Nephron progenitor cell (in vitro differentiated cells): ENCODE results near the gene MICU2.

Experiments used
- DNase-seq: peaks from one replicate; pipeline ENCODE4 v3.0.0; 2021
- H3K27ac Mint-ChIP-seq: 2 replicates; pipeline ENCODE4 v1.8.0; 2021; ENCODE audit warnings: mild to moderate bottlenecking, moderate library complexity, mixed read lengths
- H3K27me3 Mint-ChIP-seq: 2 replicates; pipeline ENCODE4 v1.8.0; 2021; ENCODE audit warnings: mild to moderate bottlenecking, low read depth, mixed read lengths; ENCODE audit not compliant: poor library complexity
- H3K36me3 Mint-ChIP-seq: 2 replicates; pipeline ENCODE4 v1.8.0; 2021; ENCODE audit warnings: low read depth, mixed read lengths
- H3K4me1 Mint-ChIP-seq: 2 replicates; pipeline ENCODE4 v1.8.0; 2021; ENCODE audit warnings: mixed read lengths
- H3K4me3 Mint-ChIP-seq: 2 replicates; pipeline ENCODE4 v1.8.0; 2021; ENCODE audit warnings: mild to moderate bottlenecking, moderate library complexity, mixed read lengths
- H3K9me3 Mint-ChIP-seq: 2 replicates; pipeline ENCODE4 v1.8.0; 2021; ENCODE audit warnings: mild to moderate bottlenecking, moderate library complexity, mixed read lengths
- TF ChIP-seq, protein P1 (sequence below): fragments of 200-600 bp; sonication (generic); IDR thresholded peaks from 2 replicates; pipeline ENCODE4 v1.5.0; 2021; ENCODE audit warnings: antibody characterized with exemption

The MICU2 gene

DNA sequence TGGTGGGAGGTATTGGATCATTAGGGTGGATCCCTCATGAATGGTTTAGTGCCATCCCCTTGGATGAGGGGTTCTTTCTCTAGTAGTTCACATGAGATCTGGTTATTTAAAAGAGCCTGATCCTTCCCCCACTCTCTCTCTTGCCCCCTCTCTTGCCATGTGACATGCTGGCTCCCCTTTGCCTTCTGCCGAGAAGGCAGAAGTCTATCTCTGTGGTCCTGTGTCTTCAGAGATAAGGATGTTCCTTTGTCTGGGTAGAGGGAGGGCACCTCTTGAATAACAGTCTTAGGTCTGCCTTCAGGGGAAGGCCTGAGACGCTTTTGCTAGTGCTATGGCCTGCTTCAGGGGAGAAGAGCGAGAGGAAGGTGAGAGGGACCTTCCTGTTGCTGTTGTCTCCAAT lies 142.8 kb downstream of the MICU2 start:
- no peak for DNase-seq
- peaks cover 14% of the 10 kb centered on the region for H3K27me3 Mint-ChIP-seq
- peaks cover 12% of the 10 kb centered on the region for H3K9me3 Mint-ChIP-seq
- H3K4me1 Mint-ChIP-seq, result peaks cover 42% of the 10 kb centered on the region
- no peak overlapping the region for H3K4me3 Mint-ChIP-seq
- TF ChIP-seq, protein P1, sequence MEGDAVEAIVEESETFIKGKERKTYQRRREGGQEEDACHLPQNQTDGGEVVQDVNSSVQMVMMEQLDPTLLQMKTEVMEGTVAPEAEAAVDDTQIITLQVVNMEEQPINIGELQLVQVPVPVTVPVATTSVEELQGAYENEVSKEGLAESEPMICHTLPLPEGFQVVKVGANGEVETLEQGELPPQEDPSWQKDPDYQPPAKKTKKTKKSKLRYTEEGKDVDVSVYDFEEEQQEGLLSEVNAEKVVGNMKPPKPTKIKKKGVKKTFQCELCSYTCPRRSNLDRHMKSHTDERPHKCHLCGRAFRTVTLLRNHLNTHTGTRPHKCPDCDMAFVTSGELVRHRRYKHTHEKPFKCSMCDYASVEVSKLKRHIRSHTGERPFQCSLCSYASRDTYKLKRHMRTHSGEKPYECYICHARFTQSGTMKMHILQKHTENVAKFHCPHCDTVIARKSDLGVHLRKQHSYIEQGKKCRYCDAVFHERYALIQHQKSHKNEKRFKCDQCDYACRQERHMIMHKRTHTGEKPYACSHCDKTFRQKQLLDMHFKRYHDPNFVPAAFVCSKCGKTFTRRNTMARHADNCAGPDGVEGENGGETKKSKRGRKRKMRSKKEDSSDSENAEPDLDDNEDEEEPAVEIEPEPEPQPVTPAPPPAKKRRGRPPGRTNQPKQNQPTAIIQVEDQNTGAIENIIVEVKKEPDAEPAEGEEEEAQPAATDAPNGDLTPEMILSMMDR, result no peak
- no peak overlapping the region for H3K27ac Mint-ChIP-seq
- H3K36me3 Mint-ChIP-seq, result peaks cover 6% of the 10 kb centered on the region

DNA sequence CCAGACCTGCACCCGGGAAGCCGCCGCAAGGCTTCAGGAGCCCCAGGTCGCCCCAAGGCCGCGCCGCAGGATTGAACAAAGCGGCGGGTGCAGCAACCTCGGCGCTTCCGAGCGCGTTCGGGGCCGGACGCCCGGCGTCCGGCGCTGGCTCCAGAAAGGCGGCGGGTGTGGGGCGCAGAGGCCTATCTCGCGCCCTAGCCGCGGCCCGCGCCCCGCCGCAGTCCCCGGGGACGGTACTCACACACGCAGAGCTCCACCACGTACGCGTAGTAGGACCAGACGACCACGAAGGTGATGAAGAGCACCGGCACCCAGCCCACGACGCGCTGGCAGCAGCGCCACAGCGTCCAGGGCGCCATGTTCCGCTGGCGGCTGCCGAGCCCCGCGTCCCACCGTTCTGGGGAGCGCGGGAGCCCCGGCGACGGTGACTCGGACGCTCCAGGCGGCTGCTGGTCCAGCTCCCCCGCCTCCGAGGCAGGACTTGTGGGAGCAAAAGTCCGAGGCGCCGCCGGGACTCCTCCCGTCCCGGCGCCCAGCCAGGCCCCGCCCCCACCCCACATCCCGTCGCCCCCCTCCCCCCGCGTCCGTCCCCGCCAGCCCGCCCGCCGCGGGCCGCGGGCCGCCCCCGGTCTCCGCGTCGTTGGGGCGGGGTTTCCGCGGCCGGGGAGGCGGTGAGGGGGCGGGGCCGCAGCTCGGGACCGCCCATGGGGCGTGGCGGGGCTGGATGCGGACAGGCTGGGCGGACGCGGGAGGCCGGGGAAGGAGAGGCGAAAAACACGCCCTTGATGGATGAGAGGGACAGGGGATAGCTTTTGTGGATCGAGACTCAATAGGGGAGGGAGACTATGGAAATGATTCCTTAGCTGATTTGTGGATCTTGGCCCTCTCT lies 144.9 kb downstream of the MICU2 start, which contains the start of gene ZDHHC20:
Gene ZDHHC20 (minus strand): TSS at position 491 of the 889 bp plus-strand sequence. CDS start 132 bp downstream, at position 359.
- H3K9me3 Mint-ChIP-seq, result peaks cover 32% of the 10 kb centered on the region
- TF ChIP-seq, protein P1, result no peak
- H3K27me3 Mint-ChIP-seq, result peaks cover 13% of the 10 kb centered on the region
- H3K27ac Mint-ChIP-seq, result peak within 1 kb of the TSS; percentile 74
- peak within 1 kb of the TSS; percentile 95 for H3K4me3 Mint-ChIP-seq
- H3K36me3 Mint-ChIP-seq, result peaks cover 26% of the 10 kb centered on the region
- DNase-seq, result peak; percentile 96
- peaks cover 34% of the 10 kb centered on the region for H3K4me1 Mint-ChIP-seq

DNA sequence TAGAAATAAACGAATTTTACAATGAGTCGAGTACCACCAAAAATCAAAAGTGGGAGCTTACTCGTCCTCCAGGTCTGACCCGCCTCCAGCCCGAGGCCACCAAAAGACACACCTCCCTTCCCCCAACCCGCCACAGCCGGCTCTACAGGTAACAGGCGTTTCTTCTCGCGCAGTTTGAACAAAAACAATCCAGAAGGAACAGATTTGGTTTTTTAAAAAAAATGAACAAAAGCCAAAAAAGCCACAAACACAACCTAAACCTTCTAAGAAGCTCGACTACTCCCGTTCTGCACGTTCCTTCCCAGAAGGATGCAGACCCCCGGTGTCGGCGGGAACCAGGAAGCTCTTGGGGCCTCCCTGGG lies 145.5 kb downstream of the MICU2 start:
- peak; percentile 36 for DNase-seq
- TF ChIP-seq, protein P1, result no peak
- H3K36me3 Mint-ChIP-seq, result peaks cover 32% of the 10 kb centered on the region
- peaks cover 11% of the 10 kb centered on the region for H3K27me3 Mint-ChIP-seq
- H3K4me1 Mint-ChIP-seq, result peaks cover 34% of the 10 kb centered on the region
- peak overlapping the region; percentile 74 for H3K27ac Mint-ChIP-seq
- peak overlapping the region; percentile 95 for H3K4me3 Mint-ChIP-seq
- H3K9me3 Mint-ChIP-seq, result peaks cover 36% of the 10 kb centered on the region

DNA sequence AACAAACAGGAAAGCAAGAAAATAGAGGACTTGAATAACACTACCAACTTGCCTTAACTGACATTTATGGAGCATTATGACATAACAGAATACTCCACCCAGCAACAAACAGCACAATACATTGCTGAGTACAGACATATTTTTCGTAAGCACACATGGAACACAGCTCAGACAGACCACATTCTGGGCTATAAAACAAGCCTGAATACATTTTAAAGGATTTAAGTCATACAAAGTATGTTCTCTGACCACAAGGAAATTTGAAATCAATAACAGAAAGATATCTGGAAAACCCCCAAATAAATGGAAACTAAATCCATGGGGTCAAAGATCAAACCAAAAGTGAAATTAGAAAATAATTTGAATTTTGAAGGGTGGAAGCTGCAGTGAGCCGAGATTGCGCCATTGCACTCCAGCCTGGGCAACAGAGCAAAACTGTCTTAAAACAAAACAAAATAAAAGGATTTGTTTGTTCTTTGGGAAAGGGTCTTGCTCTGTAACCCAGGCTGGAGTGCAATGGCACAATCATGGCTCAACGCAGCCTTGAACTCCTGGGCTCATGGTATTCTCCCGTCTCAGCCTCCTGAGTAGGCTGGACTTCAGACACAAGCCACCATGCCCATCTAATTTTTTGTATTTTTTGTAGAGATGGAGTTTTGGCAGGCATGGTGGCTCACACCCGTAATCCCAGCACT lies 150.4 kb downstream of the MICU2 start:
- peaks cover 77% of the 10 kb centered on the region for H3K36me3 Mint-ChIP-seq
- peaks cover 75% of the 10 kb centered on the region for H3K9me3 Mint-ChIP-seq
- no peak overlapping the region for H3K4me3 Mint-ChIP-seq
- no peaks in the 10 kb centered on the region for H3K27me3 Mint-ChIP-seq
- H3K27ac Mint-ChIP-seq, result no peak overlapping the region
- TF ChIP-seq, protein P1, result no peak
- no peak for DNase-seq
- peaks cover 22% of the 10 kb centered on the region for H3K4me1 Mint-ChIP-seq

DNA sequence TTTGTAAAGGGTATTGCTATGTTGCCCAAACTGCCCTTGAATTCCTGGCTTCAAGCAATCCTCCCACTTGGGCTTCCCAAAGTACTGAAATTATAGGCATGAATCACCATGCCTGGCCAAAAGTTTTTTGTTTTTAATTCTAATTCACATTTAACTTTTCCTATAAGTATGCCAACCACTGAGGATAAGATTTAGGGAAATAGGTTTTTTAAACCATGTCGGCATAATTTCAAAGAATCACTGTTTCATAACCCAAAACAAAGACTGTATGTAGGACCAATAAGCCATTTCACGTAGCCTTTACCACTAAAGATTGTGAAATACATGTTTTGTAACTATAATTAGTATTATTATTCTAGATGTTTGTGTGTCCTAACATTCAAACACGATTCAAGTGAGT lies 153.0 kb downstream of the MICU2 start:
- TF ChIP-seq, protein P1, result no peak
- no peak overlapping the region for H3K27ac Mint-ChIP-seq
- no peaks in the 10 kb centered on the region for H3K27me3 Mint-ChIP-seq
- no peak overlapping the region for H3K4me3 Mint-ChIP-seq
- peaks cover 80% of the 10 kb centered on the region for H3K9me3 Mint-ChIP-seq
- H3K36me3 Mint-ChIP-seq, result peaks cover 82% of the 10 kb centered on the region
- H3K4me1 Mint-ChIP-seq, result no peaks in the 10 kb centered on the region
- DNase-seq, result no peak
